Cardiac muscle cell (in vitro differentiated cells and primary cell): ENCODE measurements around the gene PRKG1. TPM values are rescaled to one million over a fixed set of nuclear protein-coding genes. Genes with fewer than 3 reads are reported as not detected.

ENCODE experiments used
- DNase-seq, 2 donors: peaks; one replicate each; pipeline versions ENCODE4 v3.0.0 to v3.0.0-alpha.2; 2010 to 2017; ENCODE audit warnings: low read depth in 1 of 2, low spot score in 1 of 2
- H3K27ac ChIP-seq: fragments of 200-600 bp; sonication (generic); 2 replicates; pipeline ENCODE4 v1.5.1; 2016
- H3K27me3 ChIP-seq: fragments of 200-600 bp; sonication (generic); 2 replicates; pipeline ENCODE4 v1.6.0; 2016; ENCODE audit warnings: control low read depth
- H3K36me3 ChIP-seq: fragments of 200-600 bp; sonication (generic); 2 replicates; pipeline ENCODE4 v1.5.1; 2016; ENCODE audit warnings: control low read depth
- H3K4me1 ChIP-seq: fragments of 200-600 bp; sonication (generic); 2 replicates; pipeline ENCODE4 v1.8.1; 2017; ENCODE audit warnings: low read depth, mild to moderate bottlenecking, mixed run types
- H3K4me3 ChIP-seq: fragments of 200-600 bp; sonication (generic); 2 replicates; pipeline ENCODE4 v1.5.1; 2016; ENCODE audit warnings: mild to moderate bottlenecking
- H3K9me3 ChIP-seq: fragments of 200-600 bp; sonication (generic); 2 replicates; pipeline ENCODE4 v1.5.1; 2017; ENCODE audit warnings: low read depth, mild to moderate bottlenecking, control low read depth
- polyA plus RNA-seq: library from polyadenylated mRNA; unstranded; fragments of >200 nt; fragmentation: Nextera tagmentation; extraction: Ambion mirVana; gene quantifications from 2 replicates; pipeline ENCODE4 v1.2.1, GENCODE V29; 2016
- total RNA-seq: library from RNA; depleted of rRNA; stranded (reverse); fragments of >200 nt; gene quantifications from 2 replicates; pipeline ENCODE4 v1.2.3, GENCODE V29; 2016
- TF ChIP-seq, protein P1 (sequence below): IDR thresholded peaks from 2 replicates; pipeline ENCODE4 v1.5.1; 2012; ENCODE audit warnings: low read depth, mild to moderate bottlenecking, low read length

Gene PRKG1
- total and polyA plus RNA-seq, 2 experiments from 2014 or later = 2.9 to 13.3 TPM

DNA sequence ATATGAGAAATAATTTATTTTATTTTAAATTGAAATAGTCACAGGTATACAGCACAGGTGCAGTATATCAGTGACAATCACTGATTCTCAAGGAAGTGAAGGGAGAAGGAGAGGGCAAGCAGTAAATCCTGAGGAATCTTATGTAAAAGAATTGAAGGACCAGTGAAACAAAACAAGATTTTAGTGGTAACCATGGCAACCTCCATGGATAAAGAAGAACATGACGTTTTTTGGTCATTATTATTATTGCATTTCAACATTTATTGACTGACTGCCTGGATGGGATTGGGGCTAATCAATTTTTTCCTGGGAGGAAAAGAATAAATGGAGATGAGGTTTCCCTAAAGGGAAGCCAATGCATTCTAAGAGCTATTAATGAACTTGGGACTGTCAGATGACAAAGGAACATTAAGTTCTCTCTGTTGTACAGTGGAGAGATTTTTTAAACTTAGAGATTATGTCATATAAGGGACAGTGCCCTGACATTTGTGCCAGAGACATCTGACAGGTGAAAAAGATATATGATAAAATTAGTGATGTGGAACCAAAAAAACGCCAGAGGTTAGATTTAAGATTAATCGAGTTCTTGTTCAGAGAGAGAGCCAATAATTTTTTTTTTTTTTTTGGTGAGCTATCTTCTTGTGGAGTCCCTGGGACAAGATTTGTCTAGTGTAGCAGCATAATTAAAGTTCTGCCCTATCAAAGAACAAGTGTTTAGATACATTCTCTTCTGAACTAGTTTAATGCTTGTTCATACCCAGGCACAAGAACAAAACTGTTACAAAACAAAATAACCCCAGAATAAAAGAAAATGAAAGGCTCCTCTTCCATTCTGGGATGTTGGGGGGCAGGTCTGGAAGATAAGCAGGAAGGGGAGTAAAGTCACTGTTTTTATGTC lies 345.2 kb downstream of the PRKG1 start:
- TF ChIP-seq, protein P1, sequence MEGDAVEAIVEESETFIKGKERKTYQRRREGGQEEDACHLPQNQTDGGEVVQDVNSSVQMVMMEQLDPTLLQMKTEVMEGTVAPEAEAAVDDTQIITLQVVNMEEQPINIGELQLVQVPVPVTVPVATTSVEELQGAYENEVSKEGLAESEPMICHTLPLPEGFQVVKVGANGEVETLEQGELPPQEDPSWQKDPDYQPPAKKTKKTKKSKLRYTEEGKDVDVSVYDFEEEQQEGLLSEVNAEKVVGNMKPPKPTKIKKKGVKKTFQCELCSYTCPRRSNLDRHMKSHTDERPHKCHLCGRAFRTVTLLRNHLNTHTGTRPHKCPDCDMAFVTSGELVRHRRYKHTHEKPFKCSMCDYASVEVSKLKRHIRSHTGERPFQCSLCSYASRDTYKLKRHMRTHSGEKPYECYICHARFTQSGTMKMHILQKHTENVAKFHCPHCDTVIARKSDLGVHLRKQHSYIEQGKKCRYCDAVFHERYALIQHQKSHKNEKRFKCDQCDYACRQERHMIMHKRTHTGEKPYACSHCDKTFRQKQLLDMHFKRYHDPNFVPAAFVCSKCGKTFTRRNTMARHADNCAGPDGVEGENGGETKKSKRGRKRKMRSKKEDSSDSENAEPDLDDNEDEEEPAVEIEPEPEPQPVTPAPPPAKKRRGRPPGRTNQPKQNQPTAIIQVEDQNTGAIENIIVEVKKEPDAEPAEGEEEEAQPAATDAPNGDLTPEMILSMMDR = no peak
- Histone ChIP-seq H3K27me3 (no peaks in the 10 kb centered on the region), H3K27ac (no peak overlapping the region), H3K36me3 (no peaks in the 10 kb centered on the region), H3K9me3 (no peaks in the 10 kb centered on the region), H3K4me3 (no peak overlapping the region), H3K4me1 (peaks cover 8% of the 10 kb centered on the region)
- DNase-seq = no peak

DNA sequence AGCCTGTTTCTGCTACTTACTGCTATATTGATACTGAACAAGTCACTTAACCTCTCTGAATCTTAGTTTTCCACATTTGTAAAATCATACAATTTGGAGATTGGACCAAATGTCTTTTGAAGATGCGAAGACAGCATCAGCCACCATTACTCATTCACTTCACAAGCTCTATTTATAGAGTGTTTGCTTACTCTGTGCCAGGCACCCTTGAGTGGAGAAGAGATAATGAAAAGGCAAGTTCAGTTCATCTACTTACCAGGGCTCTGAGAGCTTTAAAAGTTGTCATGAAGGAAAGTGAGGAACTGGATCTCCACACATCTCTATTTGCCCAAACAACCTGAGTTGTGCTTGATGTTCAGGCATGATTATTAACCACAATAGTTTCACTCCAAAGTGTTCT lies 347.6 kb downstream of the PRKG1 start:
- Histone ChIP-seq H3K4me1 (peaks cover 8% of the 10 kb centered on the region), H3K9me3 (no peaks in the 10 kb centered on the region), H3K36me3 (no peaks in the 10 kb centered on the region), H3K27me3 (no peaks in the 10 kb centered on the region), H3K4me3 (no peak overlapping the region), H3K27ac (peak overlapping the region; percentile 10)
- peak in 1 of 2 donors; percentile 9 for DNase-seq
- TF ChIP-seq, protein P1 = no peak

DNA sequence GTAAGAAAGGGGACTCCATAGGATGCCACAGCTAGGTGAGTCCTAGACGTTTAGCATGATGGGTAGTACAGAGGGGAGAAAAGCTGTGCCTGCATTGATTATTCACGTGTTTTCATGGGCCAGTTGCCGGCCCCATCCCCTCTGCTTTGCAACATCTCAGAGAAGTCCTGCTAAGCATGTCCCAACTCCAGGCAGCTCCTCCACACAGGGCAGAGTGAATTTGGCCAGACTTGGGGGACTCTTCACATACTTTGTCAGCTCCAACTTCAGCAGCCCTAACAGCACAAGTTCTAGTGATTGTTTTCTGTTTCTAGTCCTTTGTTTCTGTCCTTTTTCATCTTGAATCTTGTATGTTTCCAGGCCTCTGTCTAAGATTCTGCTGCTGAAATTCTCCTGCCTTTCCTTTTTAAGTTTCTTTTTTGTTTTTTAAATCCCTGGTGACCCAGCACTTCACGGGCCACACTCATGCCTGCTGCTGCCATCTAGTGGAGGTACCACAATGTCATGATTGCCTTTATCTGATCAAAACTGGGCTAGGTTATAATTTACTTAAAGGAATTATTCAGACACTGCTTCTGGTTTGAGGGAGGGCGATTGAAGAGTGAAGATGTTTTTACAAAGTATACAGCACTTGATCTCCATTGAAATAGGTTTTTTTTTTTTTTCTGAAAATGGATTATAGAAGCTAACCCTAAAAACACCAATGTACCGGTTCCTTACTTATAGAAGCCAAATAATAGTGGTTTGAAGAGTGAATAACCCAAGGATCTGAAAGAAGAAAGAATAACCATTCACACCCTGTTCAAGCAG lies 348.2 kb downstream of the PRKG1 start:
- H3K4me3 ChIP-seq = no peak overlapping the region
- DNase-seq = peak; percentile 61 to 81

DNA sequence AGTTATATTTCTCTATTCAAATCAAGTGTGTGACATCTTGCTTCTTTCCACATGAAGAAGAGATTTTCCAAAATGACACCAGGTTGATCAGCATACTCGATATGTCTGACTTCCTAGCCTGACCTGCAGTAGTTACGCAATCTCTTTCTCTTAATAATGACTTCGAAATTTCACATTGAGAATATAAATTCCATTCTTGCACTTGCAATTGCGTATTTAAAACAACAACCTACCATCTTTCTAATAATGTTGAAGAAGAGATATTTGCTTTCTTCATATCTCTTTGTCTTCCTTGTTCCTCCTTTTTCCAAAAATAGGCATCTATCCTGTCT lies 348.8 kb downstream of the PRKG1 start:
- H3K9me3 ChIP-seq = no peaks in the 10 kb centered on the region
- H3K4me3 ChIP-seq = no peak overlapping the region
- no peaks in the 10 kb centered on the region for H3K27me3 ChIP-seq
- no peaks in the 10 kb centered on the region for H3K36me3 ChIP-seq
- TF ChIP-seq, protein P1 = no peak
- no peak overlapping the region for H3K27ac ChIP-seq
- no peak for DNase-seq
- H3K4me1 ChIP-seq = peaks cover 8% of the 10 kb centered on the region

More for the DNA sequence above, 348.2 kb downstream of the PRKG1 start:
- H3K27ac ChIP-seq = peak overlapping the region; percentile 10
- H3K4me1 ChIP-seq = peaks cover 8% of the 10 kb centered on the region
- no peaks in the 10 kb centered on the region for H3K36me3 ChIP-seq
- no peaks in the 10 kb centered on the region for H3K9me3 ChIP-seq
- no peaks in the 10 kb centered on the region for H3K27me3 ChIP-seq
- TF ChIP-seq, protein P1 = peak; percentile 76

DNA sequence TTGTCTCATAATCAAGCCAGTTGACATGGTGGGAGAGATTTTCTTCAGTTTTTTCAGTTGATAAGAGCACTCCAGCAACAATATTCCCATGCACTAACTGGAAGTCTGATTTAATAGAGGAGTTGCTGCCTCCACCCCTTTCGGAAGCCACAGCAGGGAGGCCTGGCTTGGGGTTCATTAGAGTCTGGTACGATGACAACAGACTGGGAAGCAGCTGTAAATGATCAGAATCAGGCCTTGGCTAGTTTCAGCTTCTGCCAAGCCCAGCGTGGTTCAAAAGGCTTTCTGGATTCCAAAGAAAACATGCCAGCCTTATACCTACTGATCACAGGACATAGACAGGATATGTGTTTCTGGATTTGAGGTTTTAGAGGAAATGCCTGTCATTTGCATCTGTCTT lies 351.1 kb downstream of the PRKG1 start:
- peak in 1 of 2 donors; percentile 75 for DNase-seq
- Histone ChIP-seq H3K27ac (no peak overlapping the region), H3K4me3 (no peak overlapping the region), H3K36me3 (no peaks in the 10 kb centered on the region), H3K4me1 (peaks cover 8% of the 10 kb centered on the region), H3K9me3 (no peaks in the 10 kb centered on the region), H3K27me3 (no peaks in the 10 kb centered on the region)
- TF ChIP-seq, protein P1 = no peak
